ENCODE measurements around the gene LRCH2.

GRCh38 chrX:115189110-115189509, 44.8 kb downstream of the LRCH2 start, which contains the start of gene RBMXL3:
- no peak for TF ChIP-seq BCLAF1 (IDR thresholded peaks at IDR 0.05)
- no peak for TF ChIP-seq GABPB1 (CRISPR knock-in tag; IDR thresholded peaks at IDR 0.05)
- TF ChIP-seq EZH2 (conservative IDR thresholded peaks at IDR 0.05; ENCODE audit: low read depth, low read length) = no peak
- TF ChIP-seq CTCF (CRISPR knock-in tag; IDR thresholded peaks at IDR 0.05) = no peak
- TF ChIP-seq ASH2L (IDR thresholded peaks at IDR 0.05; ENCODE audit: insufficient read length, low read depth, low read length) = no peak
- TF ChIP-seq RXRA (CRISPR knock-in tag; IDR thresholded peaks at IDR 0.05) = no peak
- TF ChIP-seq SP2 (CRISPR knock-in tag; IDR thresholded peaks at IDR 0.05) = no peak
- no peak for TF ChIP-seq POLR2A (IDR thresholded peaks at IDR 0.05; ENCODE audit: insufficient read depth in 1 of 2, low read depth in 2 of 2, low read length in 2 of 2)

Data from HepG2 (cell line).